Medulla oblongata (tissue), 1 donor: Measurements from ENCODE around the gene ATP5F1D.

Experiments used
- DNase-seq: peaks from one replicate; pipeline ENCODE4 v3.0.0-alpha.2; 2015; ENCODE audit errors: extremely low spot score

Gene ATP5F1D

GRCh38 chr19:1281569-1282287 is 40.2 kb downstream of the ATP5F1D start:
- no peak for DNase-seq

GRCh38 chr19:1282588-1283206 is 41.1 kb downstream of the ATP5F1D start:
- no peak for DNase-seq

- no peak for DNase-seq
These were observed 41.8 kb downstream of the ATP5F1D start for GRCh38 chr19:1283207-1283916.

- DNase-seq, result no peak
These were observed 42.4 kb downstream of the ATP5F1D start for GRCh38 chr19:1283917-1284292.

- no peak for DNase-seq
These were observed 42.9 kb downstream of the ATP5F1D start for GRCh38 chr19:1284293-1284978.

GRCh38 chr19:1284979-1285736 is 43.6 kb downstream of the ATP5F1D start:
- no peak for DNase-seq

GRCh38 chr19:1285737-1286360 is 44.3 kb downstream of the ATP5F1D start, which contains the start of gene EFNA2:
TSS of gene EFNA2 (plus strand) at chr19:1285873. CDS start at chr19:1286169, 296 bp downstream.
- no peak for DNase-seq

- DNase-seq, result no peak
These were observed 45.2 kb downstream of the ATP5F1D start for GRCh38 chr19:1286487-1287353.

- DNase-seq, result no peak
These were observed 46.0 kb downstream of the ATP5F1D start for GRCh38 chr19:1287354-1288225.

GRCh38 chr19:1288226-1288612 is 46.7 kb downstream of the ATP5F1D start:
- no peak for DNase-seq

GRCh38 chr19:1288833-1289685 is 47.5 kb downstream of the ATP5F1D start:
- DNase-seq, result no peak

- DNase-seq, result no peak
These were observed 48.1 kb downstream of the ATP5F1D start for GRCh38 chr19:1289686-1290025.

GRCh38 chr19:1290196-1290702 is 48.7 kb downstream of the ATP5F1D start:
- DNase-seq, result no peak

- DNase-seq, result no peak
These were observed 49.4 kb downstream of the ATP5F1D start for GRCh38 chr19:1290703-1291651.

GRCh38 chr19:1291761-1292418 is 50.3 kb downstream of the ATP5F1D start:
- DNase-seq, result no peak

GRCh38 chr19:1292419-1293151 is 51.0 kb downstream of the ATP5F1D start:
- DNase-seq, result no peak
